CD4-positive, CD25-positive, alpha-beta regulatory T cell (primary cell): ENCODE measurements around the gene CIB4. TPM values are rescaled to one million over a fixed set of nuclear protein-coding genes. Genes with fewer than 3 reads are reported as not detected.

ENCODE experiments used
- ATAC-seq, 2 donors: fragments of 150-1000 bp; cut with Tn5 transposase; one replicate each; pipeline ENCODE4 v1.10.0; 2021; ENCODE audit warnings: low read depth in 2 of 2, moderate number of reproducible peaks in 2 of 2, moderate library complexity in 1 of 2
- DNase-seq, 3 donors: peaks; one replicate each; pipeline versions ENCODE4 v3.0.0 to v3.0.0-alpha.2; 2012 to 2022; ENCODE audit warnings: mixed read lengths in 1 of 3
- H3K27ac ChIP-seq: one replicate; pipeline ENCODE4 v1.7.0; 2013; ENCODE audit warnings: mild to moderate bottlenecking, low read length; ENCODE audit not compliant: insufficient read depth, poor library complexity, severe bottlenecking
- H3K27me3 ChIP-seq: one replicate; pipeline ENCODE4 v1.7.0; 2013; ENCODE audit warnings: low read length; ENCODE audit not compliant: control insufficient read depth, insufficient read depth
- H3K36me3 ChIP-seq: one replicate; pipeline ENCODE4 v1.7.0; 2013; ENCODE audit warnings: mild to moderate bottlenecking, low read length, moderate library complexity; ENCODE audit not compliant: control insufficient read depth, insufficient read depth
- H3K4me1 ChIP-seq: 2 replicates; pipeline ENCODE4 v1.7.0; 2013; ENCODE audit warnings: mild to moderate bottlenecking, low read length; ENCODE audit not compliant: insufficient read depth, control insufficient read depth, poor library complexity, severe bottlenecking
- H3K4me3 ChIP-seq: one replicate; pipeline ENCODE4 v1.7.0; 2013; ENCODE audit warnings: low read depth, mild to moderate bottlenecking, low read length, moderate library complexity
- H3K9me3 ChIP-seq, 2 experiments: 1 replicate in 1 of 2; 2 replicates in 1 of 2; pipeline ENCODE4 v1.7.0; 2013; ENCODE audit warnings: low read length in 2 of 2, mild to moderate bottlenecking in 1 of 2, moderate library complexity in 1 of 2; ENCODE audit not compliant: control insufficient read depth in 2 of 2
- H3K27ac Mint-ChIP-seq, 3 donors: one replicate each; pipeline ENCODE4 v1.8.0; 2020 to 2022; ENCODE audit warnings: mild to moderate bottlenecking in 3 of 3, mixed read lengths in 3 of 3, moderate library complexity in 2 of 3
- H3K27me3 Mint-ChIP-seq: one replicate; pipeline ENCODE4 v1.8.0; 2022; ENCODE audit warnings: mild to moderate bottlenecking, mixed read lengths
- H3K36me3 Mint-ChIP-seq: one replicate; pipeline ENCODE4 v1.8.0; 2020; ENCODE audit warnings: mixed read lengths
- H3K4me1 Mint-ChIP-seq, 4 donors: one replicate each; pipeline ENCODE4 v1.8.0; 2020 to 2022; ENCODE audit warnings: mixed read lengths in 4 of 4, mild to moderate bottlenecking in 1 of 4
- H3K4me3 Mint-ChIP-seq, 4 donors: one replicate each; pipeline ENCODE4 v1.8.0; 2020 to 2022; ENCODE audit warnings: mild to moderate bottlenecking in 4 of 4, mixed read lengths in 4 of 4, moderate library complexity in 3 of 4
- H3K9me3 Mint-ChIP-seq, 7 donors: one replicate each; pipeline ENCODE4 v1.8.0; 2020 to 2022; ENCODE audit warnings: mixed read lengths in 7 of 7, mild to moderate bottlenecking in 3 of 7, moderate library complexity in 2 of 7
- polyA plus RNA-seq, 4 donors: library from polyadenylated mRNA; unstranded; fragments of 300-500 nt; fragmentation: Illumina TruSeq; gene quantifications; one replicate each; pipeline ENCODE4 v1.2.3, GENCODE V29; 2021
- total RNA-seq: library from RNA; stranded (reverse); gene quantifications from one replicate; pipeline ENCODE4 v1.2.3, GENCODE V29; 2022

The CIB4 gene
- total and polyA plus RNA-seq, 5 donors from 2014 or later: not detected

- Histone ChIP-seq H3K36me3 (no peaks in the 10 kb centered on the region), H3K4me3 (no peak overlapping the region), H3K4me1 (no peaks in the 10 kb centered on the region), H3K27ac (no peak overlapping the region), H3K27me3 (no peaks in the 10 kb centered on the region), H3K9me3 (no peaks in the 10 kb centered on the region)
- ATAC-seq (no peak), DNase-seq (no peak)
- peaks cover 0 to under 1% (median 0%) of the 10 kb centered on the region in 4 donors for H3K4me1 Mint-ChIP-seq
- no peak overlapping the region for H3K4me3 Mint-ChIP-seq
- H3K36me3 Mint-ChIP-seq: no peaks in the 10 kb centered on the region
- H3K27me3 Mint-ChIP-seq: peaks cover 25% of the 10 kb centered on the region
- no peak overlapping the region for H3K27ac Mint-ChIP-seq
- no peaks in the 10 kb centered on the region for H3K9me3 Mint-ChIP-seq
Measured at GRCh38 chr2:26637811-26638310, 3.3 kb downstream of the CIB4 start.

GRCh38 chr2:26636935-26637334 lies 4.2 kb downstream of the CIB4 start:
- Mint-ChIP-seq H3K9me3 (no peaks in the 10 kb centered on the region), H3K4me1 (peaks cover 0 to 5% (median 0%) of the 10 kb centered on the region in 4 donors), H3K36me3 (no peaks in the 10 kb centered on the region), H3K27me3 (peaks cover 21% of the 10 kb centered on the region), H3K27ac (no peak overlapping the region), H3K4me3 (no peak overlapping the region)
- Histone ChIP-seq H3K4me3 (no peak overlapping the region), H3K36me3 (no peaks in the 10 kb centered on the region), H3K27ac (no peak overlapping the region), H3K9me3 (no peaks in the 10 kb centered on the region), H3K27me3 (no peaks in the 10 kb centered on the region), H3K4me1 (no peaks in the 10 kb centered on the region)
- DNase-seq: no peak
- no peak for ATAC-seq

GRCh38 chr2:26635401-26635800 lies 5.8 kb downstream of the CIB4 start:
- no peak for ATAC-seq
- no peaks in the 10 kb centered on the region for H3K27me3 ChIP-seq
- H3K4me1 Mint-ChIP-seq: peaks cover 0 to 5% (median 0%) of the 10 kb centered on the region in 4 donors

GRCh38 chr2:26634636-26635230 lies 6.4 kb downstream of the CIB4 start:
- Mint-ChIP-seq H3K4me3 (no peak overlapping the region), H3K9me3 (no peaks in the 10 kb centered on the region), H3K4me1 (peaks cover 0 to 5% (median 0%) of the 10 kb centered on the region in 4 donors), H3K27ac (no peak overlapping the region), H3K27me3 (peaks cover 6% of the 10 kb centered on the region), H3K36me3 (no peaks in the 10 kb centered on the region)
- no peaks in the 10 kb centered on the region for H3K9me3 ChIP-seq
- no peak for ATAC-seq
- H3K4me1 ChIP-seq: no peaks in the 10 kb centered on the region
- DNase-seq: no peak
- no peak overlapping the region for H3K4me3 ChIP-seq
- H3K27ac ChIP-seq: no peak overlapping the region
- H3K27me3 ChIP-seq: no peaks in the 10 kb centered on the region
- H3K36me3 ChIP-seq: no peaks in the 10 kb centered on the region

More at GRCh38 chr2:26635401-26635800, 5.8 kb downstream of the CIB4 start:
- Histone ChIP-seq H3K4me1 (no peaks in the 10 kb centered on the region), H3K27ac (no peak overlapping the region), H3K4me3 (no peak overlapping the region), H3K36me3 (no peaks in the 10 kb centered on the region), H3K9me3 (no peaks in the 10 kb centered on the region)
- Mint-ChIP-seq H3K4me3 (no peak overlapping the region), H3K27me3 (peaks cover 9% of the 10 kb centered on the region), H3K9me3 (no peaks in the 10 kb centered on the region), H3K27ac (no peak overlapping the region), H3K36me3 (no peaks in the 10 kb centered on the region)
- DNase-seq: no peak

GRCh38 chr2:26633993-26634595 lies 7.1 kb downstream of the CIB4 start:
- H3K4me3 Mint-ChIP-seq: no peak overlapping the region
- no peaks in the 10 kb centered on the region for H3K9me3 ChIP-seq
- H3K9me3 Mint-ChIP-seq: no peaks in the 10 kb centered on the region
- H3K4me1 Mint-ChIP-seq: peaks cover 0 to 5% (median 0%) of the 10 kb centered on the region in 4 donors
- no peak overlapping the region for H3K27ac Mint-ChIP-seq
- no peaks in the 10 kb centered on the region for H3K4me1 ChIP-seq
- H3K36me3 ChIP-seq: no peaks in the 10 kb centered on the region
- no peak for DNase-seq
- H3K27me3 Mint-ChIP-seq: no peaks in the 10 kb centered on the region
- no peak overlapping the region for H3K4me3 ChIP-seq
- H3K27me3 ChIP-seq: no peaks in the 10 kb centered on the region
- no peak overlapping the region for H3K27ac ChIP-seq
- H3K36me3 Mint-ChIP-seq: no peaks in the 10 kb centered on the region
- ATAC-seq: no peak

GRCh38 chr2:26633351-26633945 lies 7.7 kb downstream of the CIB4 start:
- Histone ChIP-seq H3K36me3 (no peaks in the 10 kb centered on the region), H3K27ac (no peak overlapping the region), H3K4me1 (no peaks in the 10 kb centered on the region), H3K27me3 (no peaks in the 10 kb centered on the region), H3K4me3 (no peak overlapping the region), H3K9me3 (no peaks in the 10 kb centered on the region)
- H3K27ac Mint-ChIP-seq: no peak overlapping the region
- peaks cover 0 to 5% (median 0%) of the 10 kb centered on the region in 4 donors for H3K4me1 Mint-ChIP-seq
- H3K9me3 Mint-ChIP-seq: no peaks in the 10 kb centered on the region
- no peak overlapping the region for H3K4me3 Mint-ChIP-seq
- H3K36me3 Mint-ChIP-seq: no peaks in the 10 kb centered on the region
- DNase-seq (no peak), ATAC-seq (no peak)
- H3K27me3 Mint-ChIP-seq: no peaks in the 10 kb centered on the region

- H3K27me3 Mint-ChIP-seq: peaks cover 4% of the 10 kb centered on the region
- Histone ChIP-seq H3K27me3 (no peaks in the 10 kb centered on the region), H3K36me3 (no peaks in the 10 kb centered on the region), H3K4me3 (no peak overlapping the region), H3K27ac (no peak overlapping the region), H3K4me1 (no peaks in the 10 kb centered on the region), H3K9me3 (no peaks in the 10 kb centered on the region)
- H3K27ac Mint-ChIP-seq: no peak overlapping the region
- H3K9me3 Mint-ChIP-seq: no peaks in the 10 kb centered on the region
- DNase-seq (no peak), ATAC-seq (no peak)
- no peaks in the 10 kb centered on the region for H3K36me3 Mint-ChIP-seq
- peaks cover 0 to 5% (median 0%) of the 10 kb centered on the region in 4 donors for H3K4me1 Mint-ChIP-seq
- H3K4me3 Mint-ChIP-seq: no peak overlapping the region
Measured at GRCh38 chr2:26632624-26633185, 8.5 kb downstream of the CIB4 start.
